ENCODE measurements around the gene SMG6.

Gene SMG6

DNA sequence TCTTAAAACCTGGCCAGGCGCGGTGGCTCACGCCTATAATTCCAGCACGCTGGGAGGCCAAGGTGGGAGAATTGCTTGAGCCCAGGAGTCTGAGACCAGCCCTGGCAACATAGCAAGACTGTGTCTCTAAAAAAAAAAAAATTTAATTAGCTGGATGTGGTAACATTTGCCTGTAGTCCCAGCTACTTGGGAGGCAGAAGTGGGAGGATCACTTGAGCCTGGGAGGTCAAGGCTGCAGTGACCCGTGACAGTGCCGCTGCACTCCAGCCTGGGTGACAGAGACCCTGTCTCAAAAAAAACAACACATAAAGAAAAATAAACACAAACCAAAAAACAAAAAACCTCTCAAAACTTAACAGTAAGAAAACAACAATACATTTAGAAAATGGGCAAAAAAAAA lies 106.3 kb downstream of the SMG6 start:
- no peak for DNase-seq

DNA sequence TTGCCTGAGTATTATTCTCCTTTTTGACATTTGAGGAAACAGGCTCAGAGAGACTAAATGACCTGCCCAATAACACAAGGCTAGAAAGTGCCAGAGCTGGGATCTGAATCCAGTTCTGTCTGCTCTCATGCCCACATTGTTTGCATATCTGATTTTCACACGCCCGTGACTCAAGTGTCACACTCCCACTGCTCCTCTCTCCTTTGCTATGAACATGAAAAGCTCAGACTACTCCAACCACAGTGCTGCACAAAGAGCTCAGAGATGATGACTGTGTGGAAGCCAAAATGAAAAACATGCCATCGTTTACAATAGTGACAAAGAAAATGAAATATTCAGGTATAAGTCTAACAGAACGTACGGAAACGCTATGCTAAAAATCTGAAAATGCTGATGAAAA lies 107.9 kb downstream of the SMG6 start:
- DNase-seq = no peak

DNA sequence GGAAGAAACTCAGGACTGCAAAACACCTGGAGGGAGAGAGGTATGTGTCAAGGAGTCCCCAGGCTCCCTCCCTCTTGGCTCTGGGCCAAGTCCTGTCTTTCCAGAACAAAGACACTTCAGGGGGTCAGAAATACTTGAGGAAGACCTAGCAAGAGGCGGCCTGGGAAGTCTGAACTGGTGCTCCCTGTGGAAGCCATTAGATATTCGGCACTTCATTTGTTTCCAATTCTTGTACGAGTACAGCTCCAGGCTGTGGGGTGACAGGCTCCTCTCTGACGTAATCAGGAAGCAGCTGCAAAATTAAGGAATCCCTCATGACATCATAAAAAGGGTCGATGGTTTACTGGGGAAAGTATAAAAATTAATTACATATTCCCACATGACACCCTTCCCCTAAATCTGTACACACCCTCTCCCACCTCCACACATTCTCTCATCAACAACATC lies 108.7 kb downstream of the SMG6 start:
- no peak for DNase-seq

DNA sequence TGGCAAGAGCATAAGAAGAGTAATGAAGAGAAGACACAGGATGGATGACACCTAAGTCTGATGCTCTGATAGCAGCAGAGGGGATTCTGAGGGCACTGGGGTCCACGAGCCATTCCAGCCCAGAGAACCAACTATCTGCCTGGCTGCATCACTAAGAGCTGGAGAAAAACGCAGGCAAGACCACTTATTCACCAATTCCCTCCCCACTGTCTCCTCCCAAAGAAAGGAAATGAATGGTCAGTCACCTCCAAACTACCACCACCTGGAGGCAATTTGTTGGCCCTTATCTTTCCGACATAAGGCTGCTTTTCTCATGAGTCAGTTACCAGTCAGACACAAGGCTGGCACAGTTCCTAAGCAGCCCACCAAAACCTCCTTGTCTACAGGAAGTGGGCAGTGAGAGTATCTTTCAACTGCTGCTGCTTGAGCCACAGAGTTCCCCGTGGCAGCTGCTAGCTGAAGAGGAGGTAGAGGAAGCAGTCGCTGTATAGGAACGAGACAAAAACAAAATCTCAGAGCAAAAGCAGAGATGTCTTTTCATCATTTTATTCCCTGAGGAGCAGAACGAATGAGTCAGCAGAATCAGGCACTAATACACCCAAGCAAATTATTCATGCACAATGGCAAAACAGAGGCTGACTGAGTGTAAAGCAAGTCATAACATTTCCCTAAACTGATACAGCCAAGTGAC lies 111.1 kb downstream of the SMG6 start:
- no peak for DNase-seq

DNA sequence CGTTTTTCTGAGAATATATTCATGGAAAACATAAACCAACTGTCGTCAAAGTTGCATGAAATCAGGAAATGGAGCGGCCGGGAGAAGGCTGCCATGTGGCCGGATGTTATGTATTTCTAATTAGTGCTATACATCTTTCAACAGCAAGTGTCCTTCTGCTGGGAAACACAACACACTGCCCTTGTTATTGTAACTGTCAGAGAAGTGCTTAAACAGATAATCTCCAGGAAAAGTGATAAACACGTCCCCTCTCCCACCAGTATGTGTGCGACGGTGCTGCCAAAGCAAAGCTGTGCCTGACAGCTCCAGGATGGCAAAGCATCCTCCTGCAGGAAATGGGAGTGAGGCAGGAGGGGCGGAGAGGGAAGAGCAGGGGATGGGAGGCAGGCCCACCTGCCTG lies 111.8 kb downstream of the SMG6 start:
- DNase-seq = no peak

DNA sequence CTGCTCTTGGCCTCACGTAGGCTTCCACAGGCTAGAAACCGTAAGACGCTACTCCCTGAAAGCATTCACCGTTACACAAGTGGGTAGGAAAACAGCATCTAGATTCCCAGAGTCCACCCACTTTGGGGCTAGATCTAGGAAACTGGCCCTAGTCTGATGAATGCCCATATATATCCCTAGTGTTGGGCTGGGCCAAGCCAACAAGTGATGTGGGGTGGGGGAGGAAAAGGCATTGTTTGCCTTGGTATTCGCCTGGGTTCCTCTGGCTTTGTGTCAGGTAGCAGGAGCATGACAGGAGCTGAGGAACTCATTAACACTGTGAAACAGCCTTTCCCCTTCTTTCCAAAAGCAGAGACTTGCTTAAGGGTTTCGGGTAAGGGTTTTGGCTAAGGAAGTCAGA lies 112.4 kb downstream of the SMG6 start:
- no peak for DNase-seq

DNA sequence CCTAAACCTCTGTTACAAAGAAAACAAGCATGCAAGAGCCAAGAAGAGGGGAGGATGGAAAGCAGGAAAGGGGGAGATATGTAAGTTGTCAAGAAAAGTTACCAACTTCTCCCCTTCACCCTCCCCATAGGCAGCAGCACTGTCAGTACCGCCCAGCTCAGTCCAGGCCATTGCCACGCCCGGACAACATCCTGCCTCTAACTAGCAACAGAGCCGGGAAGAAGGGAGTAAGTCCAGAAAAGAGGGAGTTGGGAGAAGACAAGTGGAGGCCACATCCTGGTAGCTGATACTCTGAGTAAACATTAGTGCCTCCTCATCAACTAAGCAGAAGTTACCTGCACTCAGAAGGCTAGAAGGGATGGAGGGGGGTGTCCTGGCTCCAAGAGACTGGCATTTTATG lies 113.6 kb downstream of the SMG6 start:
- no peak for DNase-seq

DNA sequence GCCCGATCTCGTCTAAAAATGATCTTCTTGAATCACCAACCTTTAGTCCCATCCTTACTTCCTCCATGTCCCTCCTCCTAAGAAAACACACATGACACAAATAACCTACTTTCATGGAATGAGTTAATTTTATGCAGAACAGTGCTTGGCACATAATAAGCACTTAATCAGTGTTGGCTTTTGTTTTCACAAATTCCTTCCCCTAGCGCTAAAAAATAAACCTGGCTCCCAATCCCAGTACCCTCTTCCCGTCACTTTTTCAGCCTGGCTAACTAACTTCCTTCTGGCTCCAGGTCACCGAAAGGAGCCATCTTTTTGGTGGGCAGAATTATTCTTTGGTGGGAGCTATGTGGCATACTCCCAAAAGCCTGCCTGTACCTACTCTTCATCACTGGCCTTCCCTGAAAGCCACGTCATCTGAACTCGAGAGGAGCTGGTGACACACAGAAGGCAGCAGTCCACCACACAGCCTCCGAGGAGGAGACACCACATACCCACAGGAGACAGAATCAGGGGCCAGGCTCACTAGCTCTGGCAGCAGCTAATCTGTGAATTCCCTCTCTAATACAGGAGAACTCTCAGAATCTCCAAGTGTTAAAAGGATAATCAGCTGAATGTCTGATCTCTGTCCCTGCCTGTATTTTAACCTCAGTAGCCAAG lies 114.5 kb downstream of the SMG6 start:
- DNase-seq = no peak

DNA sequence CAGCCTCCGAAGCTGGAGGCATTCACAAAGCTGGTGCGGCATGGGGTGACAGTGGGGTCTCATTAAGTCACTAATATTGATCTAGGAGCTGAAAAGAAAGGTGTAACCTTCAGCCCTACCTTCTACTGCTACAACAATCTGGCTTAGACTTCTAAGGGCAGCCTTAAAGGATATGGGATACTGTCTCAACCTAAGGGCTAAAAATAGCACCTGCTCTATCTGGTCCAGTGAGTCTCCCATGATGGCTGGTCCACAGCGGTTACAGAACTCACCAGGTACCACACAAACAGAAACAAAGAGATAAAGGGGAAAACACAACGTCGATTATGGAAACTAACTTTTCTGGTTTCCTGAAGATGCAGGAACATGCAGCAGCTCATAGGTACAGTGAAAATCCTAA lies 115.8 kb downstream of the SMG6 start:
- DNase-seq = no peak

DNA sequence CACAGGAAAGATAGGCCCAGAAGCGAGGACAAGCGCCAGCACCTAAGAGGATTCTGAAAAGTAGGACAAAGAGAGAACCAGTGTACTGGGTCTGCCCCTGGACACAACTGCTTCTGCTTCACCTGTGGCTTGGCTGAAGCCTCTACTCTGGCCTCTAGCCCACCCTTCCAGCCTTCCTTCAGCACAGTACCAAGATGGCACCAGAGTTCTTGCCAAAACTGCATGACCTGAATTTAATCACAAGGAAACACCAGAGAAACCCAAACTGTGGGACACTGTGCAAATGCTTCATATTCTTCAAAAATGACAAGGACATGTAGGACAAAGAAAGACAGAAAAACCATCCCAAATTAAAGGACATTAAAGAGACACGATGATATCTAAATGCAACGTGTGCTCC lies 116.6 kb downstream of the SMG6 start:
- no peak for DNase-seq

DNA sequence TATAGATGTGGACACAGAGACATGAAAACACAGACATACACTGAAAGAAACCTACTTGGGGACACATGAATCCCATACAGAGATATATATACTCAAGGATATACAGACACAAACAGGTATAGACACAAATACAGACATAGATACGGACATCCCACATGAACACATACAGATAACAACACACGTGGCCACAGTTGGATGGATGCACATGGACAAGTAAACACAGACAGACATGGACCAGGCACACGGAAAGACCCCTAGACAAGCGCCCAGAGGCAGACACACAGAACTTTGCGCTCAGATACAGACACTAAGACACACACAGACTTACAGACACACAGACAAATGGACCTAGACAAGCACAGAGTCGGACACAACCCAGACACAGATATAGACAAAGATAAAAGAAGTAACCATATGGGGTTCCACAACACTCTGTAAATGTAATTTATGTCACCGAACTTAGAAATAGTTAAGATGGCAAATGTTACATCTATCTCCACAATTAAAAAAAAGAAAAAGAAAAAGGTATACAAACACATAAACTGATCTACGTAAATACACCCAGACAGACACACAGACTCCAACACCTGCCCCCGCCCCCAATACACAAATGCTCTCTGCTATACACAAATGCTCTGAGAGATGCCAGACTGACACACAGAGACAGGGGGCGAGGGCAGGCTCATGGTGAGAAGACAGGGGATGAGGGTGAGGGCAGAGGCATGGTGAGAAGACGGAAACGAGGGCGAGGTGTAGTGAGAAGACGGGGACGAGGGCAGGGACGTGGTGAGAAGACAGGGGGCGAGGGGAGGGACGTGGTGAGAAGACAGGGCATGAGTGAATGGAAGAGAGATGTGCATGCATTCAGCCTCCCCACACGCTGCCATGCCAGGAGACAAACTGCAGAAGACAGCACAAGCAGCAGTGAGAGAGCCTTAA lies 118.3 kb downstream of the SMG6 start:
- DNase-seq = no peak

DNA sequence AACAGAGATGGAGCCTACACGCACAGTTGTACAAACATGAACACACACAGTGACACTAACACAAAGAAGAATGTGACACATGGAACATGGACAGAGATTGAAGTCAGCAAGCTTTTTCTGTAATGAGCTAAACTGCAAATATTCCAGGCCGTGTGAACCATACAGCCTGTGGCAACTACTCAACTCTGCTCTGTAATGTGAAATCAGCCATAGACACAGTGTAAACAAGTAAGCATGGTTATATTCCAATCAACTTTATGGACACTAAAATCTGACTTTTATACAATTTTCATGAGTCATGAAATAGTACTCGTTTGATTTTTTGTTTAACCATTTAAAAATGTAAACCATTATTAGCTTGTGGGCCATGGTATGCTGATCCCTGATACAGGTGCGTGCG lies 120.2 kb downstream of the SMG6 start:
- no peak for DNase-seq

DNA sequence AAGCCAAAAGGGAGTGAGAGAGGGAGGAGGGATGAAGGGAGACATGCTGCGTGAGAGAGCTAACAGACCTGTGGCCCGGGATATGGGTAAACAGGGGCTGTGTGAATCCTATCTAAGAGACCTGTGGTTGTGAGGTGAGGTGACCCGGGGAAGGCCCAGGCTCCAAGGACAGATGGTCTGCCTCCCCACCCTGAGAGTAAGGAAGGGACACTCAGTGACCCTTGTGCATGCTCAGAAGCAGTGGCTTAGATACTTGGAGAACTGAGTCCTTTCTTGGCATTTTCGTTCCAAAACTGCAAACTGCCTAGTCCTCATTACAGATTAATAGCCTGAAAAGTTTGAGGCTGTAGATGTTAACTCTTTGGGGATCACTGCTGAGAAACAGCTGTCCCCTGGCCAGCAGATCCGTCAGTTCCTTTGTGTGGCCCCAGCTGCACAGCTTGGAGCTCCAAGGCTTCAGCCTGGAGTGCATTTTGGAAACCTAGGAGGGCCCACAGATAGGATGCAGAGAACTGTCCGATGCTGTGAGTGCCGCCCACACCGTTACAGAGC lies 121.6 kb downstream of the SMG6 start:
- DNase-seq = no peak

DNA sequence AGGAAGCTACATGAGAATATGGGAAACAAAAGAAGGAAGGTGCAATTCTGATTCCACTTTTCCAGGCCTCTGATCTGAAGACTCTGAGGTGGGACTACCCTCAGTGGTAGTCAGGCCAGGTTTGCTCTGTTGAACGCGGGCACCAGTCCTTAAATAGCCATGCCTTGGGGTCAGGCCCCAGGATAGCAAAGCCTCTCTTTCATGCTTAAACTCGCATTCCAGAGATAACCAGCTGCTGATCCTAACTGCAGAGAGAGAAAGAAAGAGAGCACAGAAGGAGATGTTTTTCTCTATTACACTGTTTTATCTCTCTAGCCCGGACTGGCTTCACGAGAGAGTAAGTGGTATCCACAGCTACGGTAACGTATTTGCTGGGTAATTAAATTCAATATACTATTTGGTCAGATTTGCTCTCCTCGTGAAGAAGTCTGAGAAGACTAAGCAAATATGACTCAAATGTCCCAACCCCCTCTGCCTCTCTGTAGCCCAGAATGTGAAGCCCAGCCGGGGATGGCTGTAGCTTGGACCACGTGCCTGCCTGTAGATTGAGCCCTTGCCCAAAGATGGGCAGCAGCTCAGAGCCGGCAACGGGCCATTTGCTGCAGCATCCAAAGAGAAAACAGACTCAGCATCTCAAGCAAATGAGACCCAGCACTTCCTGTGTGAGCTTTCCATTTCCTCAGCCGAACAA lies 122.2 kb downstream of the SMG6 start:
- no peak for DNase-seq

DNA sequence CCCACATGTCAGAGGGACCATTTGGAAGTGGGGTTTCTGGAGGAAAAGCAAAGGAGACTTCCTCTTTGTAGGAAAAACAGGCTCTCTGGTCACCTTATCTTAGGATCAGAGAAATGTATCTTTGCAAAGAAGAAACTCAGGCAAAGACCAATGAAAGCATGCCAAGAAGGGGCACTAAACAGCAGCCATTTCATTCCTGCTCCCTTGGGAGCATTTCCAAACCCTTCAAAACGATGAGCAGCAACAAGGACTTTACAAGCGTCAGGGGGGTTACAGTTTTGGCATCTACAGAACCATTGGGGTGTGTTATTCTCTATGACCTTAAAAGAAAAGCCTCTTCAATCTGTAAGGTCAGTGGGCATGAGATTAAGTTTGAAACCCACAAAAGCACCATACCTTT lies 122.8 kb downstream of the SMG6 start:
- no peak for DNase-seq

DNA sequence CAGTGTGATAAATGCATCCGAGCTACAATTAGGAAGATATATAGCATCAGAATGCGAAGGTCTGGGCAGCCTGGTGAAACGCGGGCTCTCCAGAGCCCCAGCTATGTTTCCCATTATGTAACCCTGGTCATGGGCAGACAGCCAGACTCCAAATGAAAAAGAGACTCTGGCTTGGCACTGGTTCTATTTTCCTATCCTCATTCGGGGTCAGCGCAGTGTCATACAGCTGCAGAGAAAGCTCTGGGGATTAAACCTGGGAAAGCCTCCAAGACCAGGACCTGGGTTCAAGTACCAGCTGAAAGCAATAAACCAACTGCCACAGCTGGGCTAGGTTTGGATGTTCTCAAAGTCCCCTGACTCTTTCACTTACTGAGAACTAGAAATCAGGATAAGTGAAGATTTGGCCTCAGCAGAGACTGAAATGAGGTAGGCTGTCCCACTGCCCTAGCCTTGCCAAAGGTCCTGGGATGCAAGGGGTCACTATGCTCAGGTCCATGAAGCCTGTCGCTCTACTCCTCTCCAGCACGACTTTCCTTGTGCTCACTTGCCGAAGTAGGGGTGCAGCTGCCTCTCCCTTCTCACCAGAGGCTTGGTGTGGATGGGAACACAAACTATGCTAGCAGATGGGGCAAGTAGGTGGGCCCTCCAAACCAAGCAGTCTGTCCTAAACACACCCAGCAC lies 123.8 kb downstream of the SMG6 start:
- no peak for DNase-seq

DNA sequence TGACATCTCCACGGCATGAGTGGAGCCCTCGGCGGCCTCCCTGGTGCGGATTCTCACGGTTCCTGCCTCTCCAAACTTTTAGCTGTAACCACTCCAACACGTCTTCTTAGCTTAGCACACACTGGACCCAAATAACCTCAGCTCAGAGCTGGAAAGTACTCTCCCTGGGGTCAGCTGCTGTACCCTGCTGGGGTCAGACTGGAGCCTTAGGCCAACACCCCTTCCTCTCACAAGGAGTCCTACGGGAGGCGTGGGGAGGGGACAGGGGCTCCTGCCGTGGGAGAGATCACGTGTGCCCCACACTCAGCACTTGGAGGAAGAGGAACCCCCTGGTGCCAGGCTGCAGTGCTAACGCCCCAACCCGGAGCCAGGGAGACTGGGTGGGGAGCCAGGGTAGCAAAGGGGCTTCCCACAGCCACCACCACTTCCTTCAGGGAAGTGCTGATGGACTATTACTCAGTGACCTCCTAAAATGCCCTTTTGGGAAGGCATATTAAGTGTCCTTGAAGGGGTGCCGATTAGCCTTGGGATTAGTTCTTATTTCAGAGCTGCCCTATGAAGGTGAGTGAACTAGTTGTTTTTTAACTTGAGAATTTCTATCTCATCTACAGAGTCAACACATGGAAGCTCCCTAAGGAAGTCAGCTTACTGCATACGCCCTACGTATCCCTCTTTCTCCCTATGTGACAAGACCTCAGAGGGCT lies 124.6 kb downstream of the SMG6 start:
- no peak for DNase-seq

DNA sequence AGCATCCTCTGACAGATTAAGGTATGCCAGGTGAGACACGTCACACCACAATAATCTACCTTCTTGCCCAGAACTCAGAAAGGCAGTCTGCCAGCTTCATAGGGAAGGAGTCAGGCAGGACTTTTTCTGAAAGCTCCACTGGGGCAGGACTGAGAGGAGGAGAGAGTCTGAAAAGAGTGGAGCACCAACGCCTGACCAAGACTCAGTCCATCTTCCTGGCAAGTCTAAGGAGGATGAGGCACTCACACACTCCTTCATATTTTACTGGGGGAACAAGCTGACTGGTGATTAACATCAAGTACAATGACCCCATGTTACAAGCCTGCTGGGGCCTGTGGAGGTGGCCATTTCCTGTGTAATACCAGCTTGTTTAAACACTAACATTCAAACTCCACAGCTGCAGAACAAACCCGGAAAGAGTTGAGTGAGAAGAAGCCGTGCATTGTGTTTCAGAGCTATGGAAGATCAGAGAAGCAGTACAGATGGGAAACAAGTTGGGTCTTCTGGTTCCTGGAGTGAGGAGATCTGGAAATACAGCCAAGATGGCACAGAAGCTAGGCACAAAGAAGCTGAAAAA lies 126.3 kb downstream of the SMG6 start:
- no peak for DNase-seq

DNA sequence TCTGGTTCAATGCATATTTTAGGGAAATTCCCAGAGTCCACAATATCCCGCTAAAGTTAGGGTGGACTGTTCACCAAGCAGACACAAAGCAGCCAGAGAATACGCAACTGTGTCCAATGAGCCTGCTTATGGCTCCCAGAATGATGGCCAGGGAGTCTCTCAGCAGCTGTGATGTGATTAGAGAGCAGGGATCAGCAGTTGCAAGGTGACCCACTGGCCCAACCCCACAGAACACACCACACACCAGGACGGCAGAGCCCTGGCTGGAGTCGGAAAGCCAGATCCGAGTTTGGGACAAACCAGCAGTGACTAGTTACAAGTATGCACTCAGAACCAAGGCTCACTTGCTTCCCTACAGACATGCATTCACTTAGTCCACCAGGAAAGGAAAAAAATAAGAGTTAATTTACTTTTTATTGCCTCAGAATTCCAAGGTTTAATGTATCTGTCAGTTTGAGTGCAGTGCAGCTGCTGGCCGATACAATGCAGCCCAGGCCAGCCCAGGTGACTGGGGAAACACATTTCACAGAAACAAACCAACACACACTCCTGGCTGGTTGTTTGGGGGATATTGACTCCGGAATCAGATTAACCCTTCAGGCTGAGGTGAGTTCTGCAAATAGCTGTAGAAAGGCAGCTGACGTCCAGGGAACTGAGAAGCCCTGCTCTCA lies 127.0 kb downstream of the SMG6 start:
- no peak for DNase-seq

DNA sequence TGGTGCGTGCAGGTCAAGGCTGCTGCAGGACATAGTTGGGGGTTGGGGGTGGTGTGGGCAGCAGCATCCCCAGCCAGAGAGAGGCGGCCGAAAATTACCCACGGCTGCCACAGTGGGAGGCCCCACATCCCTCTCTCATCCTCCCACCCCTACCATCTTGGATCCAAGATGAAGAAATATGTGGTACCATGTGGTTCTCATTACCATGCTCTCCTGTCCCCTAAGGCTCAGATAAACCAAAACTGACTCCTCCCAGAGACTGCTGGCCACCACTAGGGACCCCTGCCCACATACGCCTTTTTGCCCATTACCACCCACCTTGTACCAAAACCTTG lies 128.3 kb downstream of the SMG6 start:
- DNase-seq = no peak

Data from RPMI8226 (cell line).